ENCODE measurements around the gene PRSS16.

The PRSS16 gene

DNA sequence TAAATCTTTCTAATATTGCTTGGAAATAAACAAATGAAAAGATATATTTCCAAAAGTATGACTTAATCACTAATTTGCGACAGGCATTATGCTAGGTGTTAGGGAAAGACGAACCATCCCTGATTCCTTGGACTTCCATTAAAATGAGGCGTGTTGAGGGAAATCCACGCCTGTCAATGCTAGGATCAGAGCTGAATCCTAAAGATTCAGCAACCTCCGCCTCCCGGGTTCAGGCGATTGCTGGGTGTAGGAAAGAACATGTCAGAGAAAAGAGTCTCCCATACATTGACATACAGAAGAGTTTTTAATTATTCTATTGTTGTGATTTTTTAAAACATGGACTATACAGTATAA, 16.8 kb upstream of the PRSS16 start:
- CTCF ChIA-PET: no interaction called here
- Histone ChIP-seq H3K4me3 (ENCODE audit: control insufficient read depth in 1 of 7, extremely low read depth in 1 of 7, insufficient read depth in 4 of 7, low read depth in 2 of 7, low read length in 6 of 7) (no peak overlapping the region), H3K27me3 (replicated peaks in 2 of 5; ENCODE audit: control insufficient read depth in 4 of 5, insufficient read depth in 5 of 5, low read length in 4 of 5) (peaks cover 11 to 91% (median 42%) of the 10 kb centered on the region in 5 experiments), H3K27ac (ENCODE audit: insufficient read depth in 1 of 2, low read depth in 1 of 2, low read length in 2 of 2, poor library complexity in 1 of 2, severe bottlenecking in 2 of 2) (no peak overlapping the region), H3K4me1 (ENCODE audit: control extremely low read depth in 1 of 4, control insufficient read depth in 4 of 4, insufficient read depth in 4 of 4, low read length in 3 of 4) (peaks cover 0 to 6% (median 2%) of the 10 kb centered on the region in 4 experiments), H3K9me3 (ENCODE audit: control extremely low read depth in 1 of 5, control insufficient read depth in 4 of 5, insufficient read depth in 2 of 5, low read depth in 1 of 5, low read length in 4 of 5) (peaks cover 0 to 1% (median 0%) of the 10 kb centered on the region in 5 experiments), H3K36me3 (ENCODE audit: control insufficient read depth in 4 of 4, insufficient read depth in 4 of 4, low read length in 3 of 4) (no peaks in the 10 kb centered on the region)
- 46% methylated on average over 4 of the region's 7 CpGs for WGBS (ENCODE audit: insufficient coverage)
- POLR2A ChIA-PET: no interaction called here
- no peak for DNase-seq

- no peaks in the 10 kb centered on the region for H3K36me3 ChIP-seq (ENCODE audit: control insufficient read depth in 4 of 4, insufficient read depth in 4 of 4, low read length in 3 of 4)
- CTCF ChIA-PET: interaction anchor here (0.6 to 1.0 kb wide), 3 partner anchors 13 to 284 kb away, joined by 3 to 4 read pairs (median 3); no protein-coding TSS in a partner anchor
- DNase-seq: no peak
- WGBS (ENCODE audit: insufficient coverage): no CpG with 5 or more reads among the region's 3 CpGs
- peaks cover 0 to 9% (median 1%) of the 10 kb centered on the region in 5 experiments for H3K9me3 ChIP-seq (ENCODE audit: control extremely low read depth in 1 of 5, control insufficient read depth in 4 of 5, insufficient read depth in 2 of 5, low read depth in 1 of 5, low read length in 4 of 5)
- POLR2A ChIA-PET: no interaction called here
- H3K4me3 ChIP-seq (ENCODE audit: control insufficient read depth in 1 of 7, extremely low read depth in 1 of 7, insufficient read depth in 4 of 7, low read depth in 2 of 7, low read length in 6 of 7): peak overlapping the region in 1 of 7 experiments; percentile 41
- peaks cover 25 to 94% (median 52%) of the 10 kb centered on the region in 5 experiments for H3K27me3 ChIP-seq (replicated peaks in 2 of 5; ENCODE audit: control insufficient read depth in 4 of 5, insufficient read depth in 5 of 5, low read length in 4 of 5)
- peaks cover 8 to 18% (median 15%) of the 10 kb centered on the region in 4 experiments for H3K4me1 ChIP-seq (ENCODE audit: control extremely low read depth in 1 of 4, control insufficient read depth in 4 of 4, insufficient read depth in 4 of 4, low read length in 3 of 4)
- H3K27ac ChIP-seq (ENCODE audit: insufficient read depth in 1 of 2, low read depth in 1 of 2, low read length in 2 of 2, poor library complexity in 1 of 2, severe bottlenecking in 2 of 2): no peak overlapping the region
Measured at GRCh38 chr6:27234576-27234975, 12.9 kb upstream of the PRSS16 start.

- H3K36me3 ChIP-seq (ENCODE audit: control insufficient read depth in 4 of 4, insufficient read depth in 4 of 4, low read length in 3 of 4): no peaks in the 10 kb centered on the region
- H3K4me1 ChIP-seq (ENCODE audit: control extremely low read depth in 1 of 4, control insufficient read depth in 4 of 4, insufficient read depth in 4 of 4, low read length in 3 of 4): peaks cover 8 to 17% (median 14%) of the 10 kb centered on the region in 4 experiments
- peak; percentile 56 to 86 (median 77) for DNase-seq
- POLR2A ChIA-PET: interaction anchor here (0.6 kb wide), 1 partner anchor 1600 kb away, joined by 4 read pairs; no protein-coding TSS in a partner anchor
- CTCF ChIA-PET: interaction anchor here (0.9 kb wide), 1 partner anchor 37 kb away, joined by 3 read pairs; no protein-coding TSS in a partner anchor
- WGBS (ENCODE audit: insufficient coverage): 25% methylated on average over 7 of the region's 20 CpGs
- H3K9me3 ChIP-seq (ENCODE audit: control extremely low read depth in 1 of 5, control insufficient read depth in 4 of 5, insufficient read depth in 2 of 5, low read depth in 1 of 5, low read length in 4 of 5): peaks cover 0 to 9% (median 0%) of the 10 kb centered on the region in 5 experiments
- no peak overlapping the region for H3K27ac ChIP-seq (ENCODE audit: insufficient read depth in 1 of 2, low read depth in 1 of 2, low read length in 2 of 2, poor library complexity in 1 of 2, severe bottlenecking in 2 of 2)
- H3K27me3 ChIP-seq (replicated peaks in 2 of 5; ENCODE audit: control insufficient read depth in 4 of 5, insufficient read depth in 5 of 5, low read length in 4 of 5): peaks cover 25 to 92% (median 49%) of the 10 kb centered on the region in 5 experiments
- H3K4me3 ChIP-seq (ENCODE audit: control insufficient read depth in 1 of 7, extremely low read depth in 1 of 7, insufficient read depth in 4 of 7, low read depth in 2 of 7, low read length in 6 of 7): peak overlapping the region in 3 of 7 experiments; percentile 48 to 53 (median 48)
Measured at GRCh38 chr6:27237089-27237803, 10.3 kb upstream of the PRSS16 start.

DNA sequence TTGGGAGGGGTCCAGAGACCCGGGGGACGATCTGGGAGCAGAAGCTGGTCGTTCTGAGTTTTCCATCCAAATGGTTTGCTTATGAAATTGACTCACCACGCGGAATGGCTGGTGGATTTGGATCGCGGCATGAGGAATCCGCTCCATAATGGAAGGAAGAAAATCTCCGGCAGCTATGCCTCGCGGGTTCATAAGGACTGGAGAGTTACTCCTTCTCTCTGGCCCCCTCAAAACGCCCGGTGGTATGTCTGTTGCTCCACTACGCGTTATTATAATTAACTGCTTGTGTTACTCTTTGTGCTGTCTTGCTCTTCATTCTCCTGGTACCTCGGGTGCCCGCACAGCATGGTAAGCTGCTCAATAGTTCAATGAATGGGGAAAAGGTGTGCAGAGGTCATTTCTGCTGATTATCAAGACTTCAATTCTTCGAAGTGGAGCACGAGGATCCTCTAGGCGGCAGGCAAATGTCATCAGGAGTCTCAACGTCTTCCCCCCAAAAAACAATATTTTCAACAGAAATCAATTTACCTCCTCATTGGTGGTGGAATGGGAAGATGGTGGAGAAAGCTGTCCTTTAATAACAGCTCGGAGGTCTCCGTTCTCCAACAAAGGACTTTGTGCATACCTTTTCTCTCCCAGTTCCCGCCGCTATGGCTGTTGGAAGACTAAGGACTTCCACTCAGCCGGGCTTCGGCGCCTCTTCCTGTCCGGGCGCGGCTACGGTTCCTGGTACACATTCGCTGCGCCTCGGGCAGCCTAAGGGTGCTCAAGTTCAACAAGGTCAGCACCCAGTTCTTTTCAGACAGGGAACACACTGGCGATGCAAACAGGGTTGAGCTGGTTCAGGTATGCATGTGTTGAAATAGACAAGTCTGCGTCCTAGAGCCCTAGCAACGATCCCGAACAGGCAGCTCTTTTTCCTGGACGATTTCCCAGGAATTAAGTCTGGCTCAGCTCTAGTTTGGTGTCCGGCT, 9.2 kb upstream of the PRSS16 start:
- Histone ChIP-seq H3K9me3 (ENCODE audit: control extremely low read depth in 1 of 5, control insufficient read depth in 4 of 5, insufficient read depth in 2 of 5, low read depth in 1 of 5, low read length in 4 of 5) (peaks cover 0 to 9% (median 3%) of the 10 kb centered on the region in 5 experiments), H3K27ac (ENCODE audit: insufficient read depth in 1 of 2, low read depth in 1 of 2, low read length in 2 of 2, poor library complexity in 1 of 2, severe bottlenecking in 2 of 2) (no peak overlapping the region), H3K36me3 (ENCODE audit: control insufficient read depth in 4 of 4, insufficient read depth in 4 of 4, low read length in 3 of 4) (no peaks in the 10 kb centered on the region), H3K4me3 (ENCODE audit: control insufficient read depth in 1 of 7, extremely low read depth in 1 of 7, insufficient read depth in 4 of 7, low read depth in 2 of 7, low read length in 6 of 7) (peak overlapping the region in 5 of 7 experiments; percentile 1 to 53 (median 48)), H3K27me3 (replicated peaks in 2 of 5; ENCODE audit: control insufficient read depth in 4 of 5, insufficient read depth in 5 of 5, low read length in 4 of 5) (peaks cover 29 to 96% (median 57%) of the 10 kb centered on the region in 5 experiments), H3K4me1 (ENCODE audit: control extremely low read depth in 1 of 4, control insufficient read depth in 4 of 4, insufficient read depth in 4 of 4, low read length in 3 of 4) (peaks cover 8 to 17% (median 14%) of the 10 kb centered on the region in 4 experiments)
- ChIA-PET POLR2A (no interaction called here), CTCF (no interaction called here)
- DNase-seq: peak in 1 of 3 donors; percentile 21
- WGBS (ENCODE audit: insufficient coverage): 4% methylated on average over 31 of the region's 41 CpGs

DNA sequence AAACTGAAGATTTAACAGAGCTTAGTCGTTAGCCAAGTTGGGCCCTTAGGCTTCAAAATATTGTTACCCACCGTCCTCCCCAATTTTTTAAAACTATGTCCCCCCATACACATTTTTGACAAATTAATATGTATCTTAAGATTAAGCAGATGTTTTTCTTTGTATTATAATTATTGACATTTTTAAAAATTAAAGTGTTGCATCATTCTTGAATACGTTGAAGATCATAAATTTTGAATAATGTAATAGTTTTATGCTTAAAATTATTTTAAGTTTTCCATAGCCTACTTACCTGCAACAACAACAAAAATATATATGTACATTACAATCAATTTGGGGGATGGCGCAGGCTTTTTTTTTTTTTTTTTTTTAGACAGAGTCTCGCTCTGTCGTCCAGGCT, 8.2 kb upstream of the PRSS16 start:
- CTCF ChIA-PET: no interaction called here
- H3K4me1 ChIP-seq (ENCODE audit: control extremely low read depth in 1 of 4, control insufficient read depth in 4 of 4, insufficient read depth in 4 of 4, low read length in 3 of 4): peaks cover 8 to 17% (median 14%) of the 10 kb centered on the region in 4 experiments
- no peak for DNase-seq
- H3K27me3 ChIP-seq (replicated peaks in 2 of 5; ENCODE audit: control insufficient read depth in 4 of 5, insufficient read depth in 5 of 5, low read length in 4 of 5): peaks cover 25 to 91% (median 52%) of the 10 kb centered on the region in 5 experiments
- WGBS (ENCODE audit: insufficient coverage): no CpG with 5 or more reads among the region's 6 CpGs
- peaks cover 0 to 9% (median 3%) of the 10 kb centered on the region in 5 experiments for H3K9me3 ChIP-seq (ENCODE audit: control extremely low read depth in 1 of 5, control insufficient read depth in 4 of 5, insufficient read depth in 2 of 5, low read depth in 1 of 5, low read length in 4 of 5)
- no peak overlapping the region for H3K4me3 ChIP-seq (ENCODE audit: control insufficient read depth in 1 of 7, extremely low read depth in 1 of 7, insufficient read depth in 4 of 7, low read depth in 2 of 7, low read length in 6 of 7)
- H3K27ac ChIP-seq (ENCODE audit: insufficient read depth in 1 of 2, low read depth in 1 of 2, low read length in 2 of 2, poor library complexity in 1 of 2, severe bottlenecking in 2 of 2): no peak overlapping the region
- POLR2A ChIA-PET: no interaction called here
- H3K36me3 ChIP-seq (ENCODE audit: control insufficient read depth in 4 of 4, insufficient read depth in 4 of 4, low read length in 3 of 4): no peaks in the 10 kb centered on the region

DNA sequence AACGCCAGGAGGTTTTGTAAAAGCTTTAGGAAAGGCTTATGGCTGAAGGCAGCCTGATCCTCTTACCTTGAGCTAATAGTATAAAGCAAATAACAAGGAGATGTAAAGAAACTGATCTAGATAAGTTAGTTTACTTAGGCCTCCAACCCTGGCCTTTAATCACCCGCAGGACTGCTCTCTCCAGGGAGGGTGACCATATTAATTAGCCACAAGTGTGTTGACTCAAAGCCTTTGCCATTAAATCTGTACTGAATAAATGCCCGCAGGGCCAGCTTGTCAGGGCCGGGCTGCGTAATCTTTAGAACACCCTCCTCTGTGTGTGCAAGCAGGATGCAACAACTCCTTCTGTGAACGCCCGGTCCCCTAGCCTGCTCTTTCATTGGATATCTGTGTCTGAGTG, 6.1 kb upstream of the PRSS16 start:
- Histone ChIP-seq H3K4me3 (ENCODE audit: control insufficient read depth in 1 of 7, extremely low read depth in 1 of 7, insufficient read depth in 4 of 7, low read depth in 2 of 7, low read length in 6 of 7) (no peak overlapping the region), H3K9me3 (ENCODE audit: control extremely low read depth in 1 of 5, control insufficient read depth in 4 of 5, insufficient read depth in 2 of 5, low read depth in 1 of 5, low read length in 4 of 5) (peaks cover 0 to 8% (median 3%) of the 10 kb centered on the region in 5 experiments), H3K27me3 (replicated peaks in 2 of 5; ENCODE audit: control insufficient read depth in 4 of 5, insufficient read depth in 5 of 5, low read length in 4 of 5) (peaks cover 23 to 97% (median 38%) of the 10 kb centered on the region in 5 experiments), H3K27ac (ENCODE audit: insufficient read depth in 1 of 2, low read depth in 1 of 2, low read length in 2 of 2, poor library complexity in 1 of 2, severe bottlenecking in 2 of 2) (no peak overlapping the region), H3K4me1 (ENCODE audit: control extremely low read depth in 1 of 4, control insufficient read depth in 4 of 4, insufficient read depth in 4 of 4, low read length in 3 of 4) (peaks cover 8 to 13% (median 12%) of the 10 kb centered on the region in 4 experiments), H3K36me3 (ENCODE audit: control insufficient read depth in 4 of 4, insufficient read depth in 4 of 4, low read length in 3 of 4) (no peaks in the 10 kb centered on the region)
- WGBS (ENCODE audit: insufficient coverage): 98% methylated on average over 7 of the region's 7 CpGs
- DNase-seq: no peak
- ChIA-PET CTCF (no interaction called here), POLR2A (no interaction called here)
